HEK293 (cell line): Measurements from ENCODE around the gene CD151.

Source experiments
- BCL11B ChIP-seq: fragments of 450-650 bp; formaldehyde crosslinking; IDR thresholded peaks from 2 replicates; pipeline ENCODE4 v1.5.1; 2016; ENCODE audit warnings: low read depth, missing biosample characterization, missing genetic modification characterization
- CTCF ChIP-seq: fragments of 450-650 bp; formaldehyde crosslinking; IDR thresholded peaks from 2 replicates; pipeline ENCODE4 v1.5.1; 2016; ENCODE audit warnings: missing biosample characterization, missing genetic modification characterization
- GLIS1 ChIP-seq: fragments of 450-650 bp; formaldehyde crosslinking; IDR thresholded peaks from 2 replicates; pipeline ENCODE4 v1.5.1; 2016; ENCODE audit warnings: missing biosample characterization, missing genetic modification characterization
- KLF1 ChIP-seq: fragments of 450-650 bp; formaldehyde crosslinking; IDR thresholded peaks from 2 replicates; pipeline ENCODE4 v1.5.1; 2016; ENCODE audit warnings: missing biosample characterization, missing genetic modification characterization
- PATZ1 ChIP-seq: fragments of 450-650 bp; formaldehyde crosslinking; IDR thresholded peaks from 2 replicates; pipeline ENCODE4 v1.5.1; 2016; ENCODE audit warnings: missing biosample characterization, missing genetic modification characterization
- TRIM28 ChIP-seq: IDR thresholded peaks from 2 replicates; pipeline ENCODE4 v1.6.1; 2011; ENCODE audit warnings: low read length, control low read depth, borderline replicate concordance
- ZBTB17 ChIP-seq: fragments of 450-650 bp; formaldehyde crosslinking; IDR thresholded peaks from 2 replicates; pipeline ENCODE4 v1.5.1; 2016; ENCODE audit warnings: missing biosample characterization, missing genetic modification characterization
- ZBTB20 ChIP-seq: fragments of 450-650 bp; formaldehyde crosslinking; IDR thresholded peaks from 2 replicates; pipeline ENCODE4 v1.5.1; 2016; ENCODE audit warnings: missing biosample characterization, missing genetic modification characterization
- ZBTB7A ChIP-seq: fragments of 450-650 bp; formaldehyde crosslinking; IDR thresholded peaks from 2 replicates; pipeline ENCODE4 v1.5.1; 2016; ENCODE audit warnings: low read depth, missing biosample characterization, missing genetic modification characterization
- ZFHX2 ChIP-seq: fragments of 450-650 bp; formaldehyde crosslinking; conservative IDR thresholded peaks from 2 replicates; pipeline ENCODE4 v1.5.1; 2016; ENCODE audit warnings: missing biosample characterization, missing genetic modification characterization
- ZNF132 ChIP-seq: fragments of 450-650 bp; formaldehyde crosslinking; IDR thresholded peaks from 2 replicates; pipeline ENCODE4 v1.5.1; 2017; ENCODE audit warnings: missing biosample characterization, missing genetic modification characterization, borderline replicate concordance
- ZNF157 ChIP-seq: fragments of 450-650 bp; formaldehyde crosslinking; IDR thresholded peaks from 2 replicates; pipeline ENCODE4 v1.5.1; 2016; ENCODE audit warnings: missing biosample characterization, missing genetic modification characterization
- ZNF274 ChIP-seq, 2 experiments: fragments of 200-500 bp in 1 of 2; fragments of 450-650 bp in 1 of 2; sonication (Bioruptor generic) in 1 of 2; formaldehyde crosslinking in 1 of 2; IDR thresholded peaks; 2 replicates each; pipeline versions ENCODE4 v1.5.1 to v1.6.1; 2014 to 2016; ENCODE audit warnings: borderline replicate concordance in 1 of 2, inconsistent platforms in 1 of 2, low read length in 1 of 2, missing biosample characterization in 1 of 2, missing genetic modification characterization in 1 of 2
- ZNF302 ChIP-seq: fragments of 450-650 bp; formaldehyde crosslinking; IDR thresholded peaks from 2 replicates; pipeline ENCODE4 v1.5.1; 2016; ENCODE audit warnings: missing biosample characterization, missing genetic modification characterization, low read depth
- ZNF335 ChIP-seq: fragments of 450-650 bp; formaldehyde crosslinking; conservative IDR thresholded peaks from 2 replicates; pipeline ENCODE4 v1.5.1; 2016; ENCODE audit warnings: missing biosample characterization, missing genetic modification characterization
- ZNF394 ChIP-seq: fragments of 450-650 bp; formaldehyde crosslinking; IDR thresholded peaks from 2 replicates; pipeline ENCODE4 v1.5.1; 2016; ENCODE audit warnings: missing biosample characterization, missing genetic modification characterization, mild to moderate bottlenecking, moderate library complexity, borderline replicate concordance
- ZNF473 ChIP-seq: fragments of 450-650 bp; formaldehyde crosslinking; IDR thresholded peaks from 2 replicates; pipeline ENCODE4 v1.5.1; 2017; ENCODE audit warnings: missing biosample characterization, missing genetic modification characterization
- ZNF488 ChIP-seq: fragments of 450-650 bp; formaldehyde crosslinking; IDR thresholded peaks from 2 replicates; pipeline ENCODE4 v1.5.1; 2016; ENCODE audit warnings: missing biosample characterization, missing genetic modification characterization
- ZNF521 ChIP-seq: fragments of 450-650 bp; formaldehyde crosslinking; IDR thresholded peaks from 2 replicates; pipeline ENCODE4 v1.5.1; 2017; ENCODE audit warnings: missing biosample characterization, mild to moderate bottlenecking, missing genetic modification characterization
- ZNF529 ChIP-seq: fragments of 450-650 bp; formaldehyde crosslinking; IDR thresholded peaks from 2 replicates; pipeline ENCODE4 v1.5.1; 2017; ENCODE audit warnings: missing genetic modification characterization, missing biosample characterization; ENCODE audit not compliant: insufficient replicate concordance
- ZNF629 ChIP-seq: fragments of 450-650 bp; formaldehyde crosslinking; IDR thresholded peaks from 2 replicates; pipeline ENCODE4 v1.5.1; 2017; ENCODE audit warnings: missing biosample characterization, missing genetic modification characterization
- ZSCAN23 ChIP-seq: fragments of 450-650 bp; formaldehyde crosslinking; IDR thresholded peaks from 2 replicates; pipeline ENCODE4 v1.5.1; 2016; ENCODE audit warnings: missing biosample characterization, missing genetic modification characterization
- ZSCAN5A ChIP-seq: fragments of 450-650 bp; formaldehyde crosslinking; IDR thresholded peaks from 2 replicates; pipeline ENCODE4 v1.5.1; 2016; ENCODE audit warnings: missing biosample characterization, missing genetic modification characterization
- ZXDB ChIP-seq: fragments of 450-650 bp; formaldehyde crosslinking; IDR thresholded peaks from 2 replicates; pipeline ENCODE4 v1.5.1; 2016; ENCODE audit warnings: missing biosample characterization, missing genetic modification characterization
- TF ChIP-seq, protein P1 (sequence below): fragments of 450-650 bp; formaldehyde crosslinking; IDR thresholded peaks from 2 replicates; pipeline ENCODE4 v1.5.1; 2016; ENCODE audit warnings: missing biosample characterization, missing genetic modification characterization
- TF ChIP-seq, protein P2 (sequence below): fragments of 450-650 bp; formaldehyde crosslinking; IDR thresholded peaks from 2 replicates; pipeline ENCODE4 v1.5.1; 2016; ENCODE audit warnings: missing biosample characterization, missing genetic modification characterization

The CD151 gene

GRCh38 chr11:797296-798092 is 35.3 kb upstream of the CD151 start (continued):
- TF ChIP-seq ZSCAN5A (tag by site-specific recombination) (no peak), PATZ1 (tag by site-specific recombination) (peak; percentile 81), ZBTB20 (peak; percentile 78), ZBTB7A (peak; percentile 90), ZNF521 (tag by site-specific recombination) (no peak), ZNF274 (IDR thresholded peaks at IDR 0.05; ENCODE audit: low read length) (no peak), ZNF274 (tag by site-specific recombination; IDR thresholded peaks at IDR 0.05; ENCODE audit: borderline replicate concordance) (no peak), ZNF157 (no peak), ZXDB (tag by site-specific recombination) (peak; percentile 51; the same call in 1 of the 2 replicates), TRIM28 (0 out of 2 replicates have a peak, but pooled peaks have one; percentile 38), ZNF529 (no peak), ZNF132 (tag by site-specific recombination) (no peak), ZNF629 (tag by site-specific recombination) (0 out of 2 replicates have a peak, but pooled peaks have one; percentile 13), ZSCAN23 (tag by site-specific recombination) (no peak), GLIS1 (peak; percentile 99), ZNF394 (tag by site-specific recombination) (0 out of 2 replicates have a peak, but pooled peaks have one; percentile 33), ZNF488 (tag by site-specific recombination) (no peak), ZBTB17 (tag by site-specific recombination) (peak; percentile 56; the same call in 1 of the 2 replicates), KLF1 (tag by site-specific recombination) (peak; percentile 52; the same call in 1 of the 2 replicates), BCL11B (tag by site-specific recombination) (peak; percentile 61; the same call in 1 of the 2 replicates), ZNF335 (tag by site-specific recombination) (0 out of 2 replicates have a peak, but pooled peaks have one; percentile 28), CTCF (tag by site-specific recombination) (no peak), ZFHX2 (tag by site-specific recombination) (peak; percentile 29), ZNF302 (tag by site-specific recombination) (no peak), ZNF473 (no peak)
- TF ChIP-seq, protein P1, sequence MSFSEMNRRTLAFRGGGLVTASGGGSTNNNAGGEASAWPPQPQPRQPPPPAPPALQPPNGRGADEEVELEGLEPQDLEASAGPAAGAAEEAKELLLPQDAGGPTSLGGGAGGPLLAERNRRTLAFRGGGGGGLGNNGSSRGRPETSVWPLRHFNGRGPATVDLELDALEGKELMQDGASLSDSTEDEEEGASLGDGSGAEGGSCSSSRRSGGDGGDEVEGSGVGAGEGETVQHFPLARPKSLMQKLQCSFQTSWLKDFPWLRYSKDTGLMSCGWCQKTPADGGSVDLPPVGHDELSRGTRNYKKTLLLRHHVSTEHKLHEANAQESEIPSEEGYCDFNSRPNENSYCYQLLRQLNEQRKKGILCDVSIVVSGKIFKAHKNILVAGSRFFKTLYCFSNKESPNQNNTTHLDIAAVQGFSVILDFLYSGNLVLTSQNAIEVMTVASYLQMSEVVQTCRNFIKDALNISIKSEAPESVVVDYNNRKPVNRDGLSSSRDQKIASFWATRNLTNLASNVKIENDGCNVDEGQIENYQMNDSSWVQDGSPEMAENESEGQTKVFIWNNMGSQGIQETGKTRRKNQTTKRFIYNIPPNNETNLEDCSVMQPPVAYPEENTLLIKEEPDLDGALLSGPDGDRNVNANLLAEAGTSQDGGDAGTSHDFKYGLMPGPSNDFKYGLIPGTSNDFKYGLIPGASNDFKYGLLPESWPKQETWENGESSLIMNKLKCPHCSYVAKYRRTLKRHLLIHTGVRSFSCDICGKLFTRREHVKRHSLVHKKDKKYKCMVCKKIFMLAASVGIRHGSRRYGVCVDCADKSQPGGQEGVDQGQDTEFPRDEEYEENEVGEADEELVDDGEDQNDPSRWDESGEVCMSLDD (tag by site-specific recombination): peak; percentile 63; the same call in 1 of the 2 replicates
- TF ChIP-seq, protein P2, sequence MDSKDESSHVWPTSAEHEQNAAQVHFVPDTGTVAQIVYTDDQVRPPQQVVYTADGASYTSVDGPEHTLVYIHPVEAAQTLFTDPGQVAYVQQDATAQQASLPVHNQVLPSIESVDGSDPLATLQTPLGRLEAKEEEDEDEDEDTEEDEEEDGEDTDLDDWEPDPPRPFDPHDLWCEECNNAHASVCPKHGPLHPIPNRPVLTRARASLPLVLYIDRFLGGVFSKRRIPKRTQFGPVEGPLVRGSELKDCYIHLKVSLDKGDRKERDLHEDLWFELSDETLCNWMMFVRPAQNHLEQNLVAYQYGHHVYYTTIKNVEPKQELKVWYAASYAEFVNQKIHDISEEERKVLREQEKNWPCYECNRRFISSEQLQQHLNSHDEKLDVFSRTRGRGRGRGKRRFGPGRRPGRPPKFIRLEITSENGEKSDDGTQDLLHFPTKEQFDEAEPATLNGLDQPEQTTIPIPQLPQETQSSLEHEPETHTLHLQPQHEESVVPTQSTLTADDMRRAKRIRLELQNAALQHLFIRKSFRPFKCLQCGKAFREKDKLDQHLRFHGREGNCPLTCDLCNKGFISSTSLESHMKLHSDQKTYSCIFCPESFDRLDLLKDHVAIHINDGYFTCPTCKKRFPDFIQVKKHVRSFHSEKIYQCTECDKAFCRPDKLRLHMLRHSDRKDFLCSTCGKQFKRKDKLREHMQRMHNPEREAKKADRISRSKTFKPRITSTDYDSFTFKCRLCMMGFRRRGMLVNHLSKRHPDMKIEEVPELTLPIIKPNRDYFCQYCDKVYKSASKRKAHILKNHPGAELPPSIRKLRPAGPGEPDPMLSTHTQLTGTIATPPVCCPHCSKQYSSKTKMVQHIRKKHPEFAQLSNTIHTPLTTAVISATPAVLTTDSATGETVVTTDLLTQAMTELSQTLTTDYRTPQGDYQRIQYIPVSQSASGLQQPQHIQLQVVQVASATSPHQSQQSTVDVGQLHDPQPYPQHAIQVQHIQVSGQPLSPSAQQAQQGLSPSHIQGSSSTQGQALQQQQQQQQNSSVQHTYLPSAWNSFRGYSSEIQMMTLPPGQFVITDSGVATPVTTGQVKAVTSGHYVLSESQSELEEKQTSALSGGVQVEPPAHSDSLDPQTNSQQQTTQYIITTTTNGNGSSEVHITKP (tag by site-specific recombination): peak; percentile 66; the same call in 1 of the 2 replicates
